HepG2 (cell line): ENCODE measurements around the gene ZNF30. TPM values are rescaled to one million over a fixed set of nuclear protein-coding genes. Genes with fewer than 3 reads are reported as not detected.
A peak's percentile ranks its signal among the peaks of the same experiment; 100 is the strongest.

ENCODE experiments used
- CREB1 ChIP-seq, 2 experiments: fragments of 450-650 bp in 1 of 2; IDR thresholded peaks; 2 replicates each; pipeline ENCODE4 v1.6.1; 2016 to 2017; ENCODE audit warnings: control low read depth in 1 of 2, mild to moderate bottlenecking in 1 of 2, missing compliant biosample characterization in 1 of 2, missing genetic modification characterization in 1 of 2
- MAFK ChIP-seq, 2 experiments: IDR thresholded peaks in 1 of 2; conservative IDR thresholded peaks in 1 of 2; 2 replicates each; pipeline ENCODE4 v1.6.1; 2011; ENCODE audit warnings: improper control_type of control experiment in 2 of 2, low read length in 2 of 2
- MED1 ChIP-seq: sonication (generic); formaldehyde crosslinking; IDR thresholded peaks from 2 replicates; pipeline ENCODE4 v1.4.0; 2020; ENCODE audit warnings: missing genetic modification reagents
- MXI1 ChIP-seq: IDR thresholded peaks from 3 replicates; pipeline ENCODE4 v1.6.1; 2012; ENCODE audit warnings: low read depth, low read length, inconsistent platforms, borderline replicate concordance
- NR1H2 ChIP-seq: sonication (generic); formaldehyde crosslinking; IDR thresholded peaks from 2 replicates; pipeline ENCODE4 v1.8.1; 2022; ENCODE audit warnings: low read depth, missing genetic modification reagents, borderline replicate concordance
- NR2C2 ChIP-seq: sonication (generic); formaldehyde crosslinking; IDR thresholded peaks from 2 replicates; pipeline ENCODE4 v1.4.0; 2020; ENCODE audit warnings: missing genetic modification reagents, mild to moderate bottlenecking, moderate library complexity, borderline replicate concordance
- POLR2AphosphoS2 ChIP-seq: IDR thresholded peaks from 2 replicates; pipeline ENCODE4 v1.6.1; 2011; ENCODE audit warnings: low read depth, low read length, improper control_type of control experiment
- PPARG ChIP-seq: conservative IDR thresholded peaks from 2 replicates; pipeline ENCODE4 v1.6.1; 2016; ENCODE audit warnings: missing biosample characterization, missing genetic modification reagents
- SIX1 ChIP-seq: sonication (generic); formaldehyde crosslinking; IDR thresholded peaks from 2 replicates; pipeline ENCODE4 v1.4.0; 2020; ENCODE audit warnings: missing genetic modification reagents, borderline replicate concordance
- SUZ12 ChIP-seq: fragments of 150-350 bp; IDR thresholded peaks from 2 replicates; pipeline ENCODE4 v1.6.1; 2014; ENCODE audit warnings: low read depth, low read length
- YY1 ChIP-seq: IDR thresholded peaks from 2 replicates; pipeline ENCODE4 v1.6.1; 2011; ENCODE audit warnings: low read length, low read depth, moderate library complexity, mild to moderate bottlenecking; ENCODE audit not compliant: insufficient read depth, insufficient replicate concordance
- ZBTB8A ChIP-seq: sonication (generic); formaldehyde crosslinking; IDR thresholded peaks from 2 replicates; pipeline ENCODE4 v1.4.0; 2020; ENCODE audit warnings: mild to moderate bottlenecking, low read depth, missing genetic modification reagents, borderline replicate concordance
- ZFP41 ChIP-seq: sonication (generic); formaldehyde crosslinking; IDR thresholded peaks from 2 replicates; pipeline ENCODE4 v1.4.0; 2020; ENCODE audit warnings: mild to moderate bottlenecking, missing genetic modification reagents, borderline replicate concordance
- ZNF280B ChIP-seq: sonication (generic); formaldehyde crosslinking; IDR thresholded peaks from 2 replicates; pipeline ENCODE4 v1.5.0; 2020; ENCODE audit warnings: missing genetic modification reagents, mild to moderate bottlenecking, borderline replicate concordance
- ZNF383 ChIP-seq: sonication (generic); formaldehyde crosslinking; IDR thresholded peaks from 2 replicates; pipeline ENCODE4 v1.4.0; 2020; ENCODE audit warnings: missing genetic modification reagents, mild to moderate bottlenecking, borderline replicate concordance
- ZNF562 ChIP-seq: sonication (generic); formaldehyde crosslinking; IDR thresholded peaks from 2 replicates; pipeline ENCODE4 v1.8.0; 2022; ENCODE audit warnings: missing genetic modification reagents, borderline replicate concordance
- ZNF576 ChIP-seq: sonication (generic); formaldehyde crosslinking; IDR thresholded peaks from 2 replicates; pipeline ENCODE4 v1.4.0; 2020; ENCODE audit warnings: mild to moderate bottlenecking, missing genetic modification reagents
- ZNF660 ChIP-seq: sonication (generic); formaldehyde crosslinking; IDR thresholded peaks from 2 replicates; pipeline ENCODE4 v1.5.1; 2020; ENCODE audit warnings: mild to moderate bottlenecking, low read depth, missing genetic modification reagents, borderline replicate concordance
- ZNF691 ChIP-seq: sonication (generic); formaldehyde crosslinking; IDR thresholded peaks from 2 replicates; pipeline ENCODE4 v1.4.0; 2020; ENCODE audit warnings: missing genetic modification reagents, low read depth, mild to moderate bottlenecking, borderline replicate concordance
- polyA plus RNA-seq, 8 experiments: library from polyadenylated mRNA; depleted of rRNA in 3 of 8; stranded (reverse) in 7 of 8; unstranded in 1 of 8; fragments of >200 nt; fragmentation: Illumina TruSeq in 4 of 8; extraction: Trizol in 4 of 8; gene quantifications; 2 replicates each; pipeline versions ENCODE4 v1.2.1 to v1.2.3, GENCODE V29; 2011 to 2016; ENCODE audit warnings: low read depth in 4 of 8, missing spikeins in 1 of 8, mixed read lengths in 1 of 8; ENCODE audit not compliant: insufficient read depth in 1 of 8
- total RNA-seq, 5 experiments: library from RNA; depleted of rRNA; stranded (reverse); fragments of >200 nt; fragmentation: Illumina TruSeq; extraction: Trizol; gene quantifications; 2 replicates each; pipeline ENCODE4 v1.2.3, GENCODE V29; 2016; ENCODE audit warnings: low read depth in 1 of 5
- TF ChIP-seq, protein P1 (sequence below): sonication (generic); formaldehyde crosslinking; IDR thresholded peaks from 2 replicates; pipeline ENCODE4 v1.4.0; 2020; ENCODE audit warnings: mild to moderate bottlenecking, missing genetic modification reagents, borderline replicate concordance
- TF ChIP-seq, protein P2 (sequence below): fragments of 450-650 bp; IDR thresholded peaks from 2 replicates; pipeline ENCODE4 v1.6.1; 2017; ENCODE audit warnings: mild to moderate bottlenecking

The ZNF30 gene
- total and polyA plus RNA-seq, 2 of the 13 experiments (the other 11 are each of a cell fraction or from before 2014, with no cell fraction given) = 2.3 to 4.4 TPM

- TF ChIP-seq, protein P1, sequence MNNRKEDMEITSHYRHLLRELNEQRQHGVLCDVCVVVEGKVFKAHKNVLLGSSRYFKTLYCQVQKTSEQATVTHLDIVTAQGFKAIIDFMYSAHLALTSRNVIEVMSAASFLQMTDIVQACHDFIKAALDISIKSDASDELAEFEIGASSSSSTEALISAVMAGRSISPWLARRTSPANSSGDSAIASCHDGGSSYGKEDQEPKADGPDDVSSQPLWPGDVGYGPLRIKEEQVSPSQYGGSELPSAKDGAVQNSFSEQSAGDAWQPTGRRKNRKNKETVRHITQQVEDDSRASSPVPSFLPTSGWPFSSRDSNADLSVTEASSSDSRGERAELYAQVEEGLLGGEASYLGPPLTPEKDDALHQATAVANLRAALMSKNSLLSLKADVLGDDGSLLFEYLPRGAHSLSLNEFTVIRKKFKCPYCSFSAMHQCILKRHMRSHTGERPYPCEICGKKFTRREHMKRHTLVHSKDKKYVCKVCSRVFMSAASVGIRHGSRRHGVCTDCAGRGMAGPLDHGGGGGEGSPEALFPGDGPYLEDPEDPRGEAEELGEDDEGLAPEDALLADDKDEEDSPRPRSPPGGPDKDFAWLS (CRISPR knock-in tag) = no peak
- TF ChIP-seq PPARG (CRISPR knock-in tag) (0 out of 2 replicates have a peak, but pooled peaks have one; percentile 19), ZNF383 (no peak), ZFP41 (CRISPR knock-in tag) (no peak), ZNF562 (CRISPR knock-in tag) (no peak), MXI1 (peak; percentile 56; the same call in 1 of the 3 replicates), ZNF280B (CRISPR knock-in tag) (peak; percentile 76; the same call in 1 of the 2 replicates), ZBTB8A (no peak; the same call in 1 of the 2 replicates), POLR2AphosphoS2 (no peak), CREB1 (IDR thresholded peaks at IDR 0.05) (no peak), CREB1 (CRISPR knock-in tag; IDR thresholded peaks at IDR 0.05) (no peak), ZNF691 (CRISPR knock-in tag) (no peak), SIX1 (CRISPR knock-in tag) (no peak), MAFK (conservative IDR thresholded peaks at IDR 0.05 in 1 of 2, IDR thresholded peaks at IDR 0.05 in 1 of 2; ENCODE audit: low read length in 2 of 2) (no peak), ZNF576 (CRISPR knock-in tag) (no peak), YY1 (peak; percentile 72), NR2C2 (CRISPR knock-in tag) (peak; percentile 44; the same call in 1 of the 2 replicates), SUZ12 (0 out of 2 replicates have a peak, but pooled peaks have one; percentile 29), ZNF660 (no peak), MED1 (CRISPR knock-in tag) (peak; percentile 66), NR1H2 (CRISPR knock-in tag) (no peak)
- TF ChIP-seq, protein P2, sequence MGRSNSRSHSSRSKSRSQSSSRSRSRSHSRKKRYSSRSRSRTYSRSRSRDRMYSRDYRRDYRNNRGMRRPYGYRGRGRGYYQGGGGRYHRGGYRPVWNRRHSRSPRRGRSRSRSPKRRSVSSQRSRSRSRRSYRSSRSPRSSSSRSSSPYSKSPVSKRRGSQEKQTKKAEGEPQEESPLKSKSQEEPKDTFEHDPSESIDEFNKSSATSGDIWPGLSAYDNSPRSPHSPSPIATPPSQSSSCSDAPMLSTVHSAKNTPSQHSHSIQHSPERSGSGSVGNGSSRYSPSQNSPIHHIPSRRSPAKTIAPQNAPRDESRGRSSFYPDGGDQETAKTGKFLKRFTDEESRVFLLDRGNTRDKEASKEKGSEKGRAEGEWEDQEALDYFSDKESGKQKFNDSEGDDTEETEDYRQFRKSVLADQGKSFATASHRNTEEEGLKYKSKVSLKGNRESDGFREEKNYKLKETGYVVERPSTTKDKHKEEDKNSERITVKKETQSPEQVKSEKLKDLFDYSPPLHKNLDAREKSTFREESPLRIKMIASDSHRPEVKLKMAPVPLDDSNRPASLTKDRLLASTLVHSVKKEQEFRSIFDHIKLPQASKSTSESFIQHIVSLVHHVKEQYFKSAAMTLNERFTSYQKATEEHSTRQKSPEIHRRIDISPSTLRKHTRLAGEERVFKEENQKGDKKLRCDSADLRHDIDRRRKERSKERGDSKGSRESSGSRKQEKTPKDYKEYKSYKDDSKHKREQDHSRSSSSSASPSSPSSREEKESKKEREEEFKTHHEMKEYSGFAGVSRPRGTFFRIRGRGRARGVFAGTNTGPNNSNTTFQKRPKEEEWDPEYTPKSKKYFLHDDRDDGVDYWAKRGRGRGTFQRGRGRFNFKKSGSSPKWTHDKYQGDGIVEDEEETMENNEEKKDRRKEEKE = no peak
Observed at GRCh38 chr19:34926685-34927375, at the start of gene ZNF30 (continued).
